Measurements from ENCODE around the gene ADAMTS9.

DNA sequence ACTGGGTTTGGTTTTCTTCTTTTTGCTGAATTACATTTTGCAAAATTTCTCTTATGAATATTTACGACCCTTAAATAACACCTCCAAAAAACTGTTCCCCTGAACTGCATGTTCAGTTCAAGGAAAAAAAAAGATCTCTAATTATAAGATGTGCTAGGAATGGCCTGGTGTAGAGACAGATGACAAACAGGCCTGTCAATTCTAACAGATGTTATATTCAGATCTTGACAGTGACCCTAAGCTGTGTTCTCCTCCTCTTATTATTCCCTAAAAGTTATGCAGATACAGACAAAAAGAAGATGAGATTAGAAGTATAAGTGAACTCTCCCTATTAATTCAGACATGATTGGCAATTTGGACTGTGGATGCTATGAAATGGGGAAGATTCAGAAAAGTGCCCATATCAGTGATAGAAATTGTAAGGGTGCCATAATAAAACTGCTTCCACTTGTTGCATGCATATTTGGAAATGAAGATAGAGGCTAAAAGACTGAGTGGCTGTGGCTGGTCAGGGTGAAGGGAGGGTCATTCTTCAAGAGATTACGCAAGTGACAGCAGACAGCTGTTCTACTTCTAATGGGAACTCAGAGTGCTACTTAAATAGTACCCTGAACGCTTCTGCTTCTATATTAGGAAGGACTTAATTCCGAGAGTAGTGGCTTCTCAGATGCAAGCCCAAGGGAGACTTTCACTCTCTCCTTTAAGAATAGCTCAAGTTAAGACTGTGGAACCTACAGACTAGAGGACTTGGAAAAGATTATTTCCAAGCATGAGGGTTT, 75.5 kb downstream of the ADAMTS9 start:
- TF ChIP-seq, protein P1, sequence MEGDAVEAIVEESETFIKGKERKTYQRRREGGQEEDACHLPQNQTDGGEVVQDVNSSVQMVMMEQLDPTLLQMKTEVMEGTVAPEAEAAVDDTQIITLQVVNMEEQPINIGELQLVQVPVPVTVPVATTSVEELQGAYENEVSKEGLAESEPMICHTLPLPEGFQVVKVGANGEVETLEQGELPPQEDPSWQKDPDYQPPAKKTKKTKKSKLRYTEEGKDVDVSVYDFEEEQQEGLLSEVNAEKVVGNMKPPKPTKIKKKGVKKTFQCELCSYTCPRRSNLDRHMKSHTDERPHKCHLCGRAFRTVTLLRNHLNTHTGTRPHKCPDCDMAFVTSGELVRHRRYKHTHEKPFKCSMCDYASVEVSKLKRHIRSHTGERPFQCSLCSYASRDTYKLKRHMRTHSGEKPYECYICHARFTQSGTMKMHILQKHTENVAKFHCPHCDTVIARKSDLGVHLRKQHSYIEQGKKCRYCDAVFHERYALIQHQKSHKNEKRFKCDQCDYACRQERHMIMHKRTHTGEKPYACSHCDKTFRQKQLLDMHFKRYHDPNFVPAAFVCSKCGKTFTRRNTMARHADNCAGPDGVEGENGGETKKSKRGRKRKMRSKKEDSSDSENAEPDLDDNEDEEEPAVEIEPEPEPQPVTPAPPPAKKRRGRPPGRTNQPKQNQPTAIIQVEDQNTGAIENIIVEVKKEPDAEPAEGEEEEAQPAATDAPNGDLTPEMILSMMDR (IDR thresholded peaks at IDR 0.05): no peak
- TF ChIP-seq POLR2A (IDR thresholded peaks at IDR 0.05): no peak

Measured in heart left ventricle (tissue), 13 donors.